ENCODE data around the gene ACOXL.
"Not testable (repeated sequence)": the region's sequence is repeated elsewhere in the genome, so short reads cannot be mapped to it uniquely, and the experiment has no call there.

ACOXL gene

DNA sequence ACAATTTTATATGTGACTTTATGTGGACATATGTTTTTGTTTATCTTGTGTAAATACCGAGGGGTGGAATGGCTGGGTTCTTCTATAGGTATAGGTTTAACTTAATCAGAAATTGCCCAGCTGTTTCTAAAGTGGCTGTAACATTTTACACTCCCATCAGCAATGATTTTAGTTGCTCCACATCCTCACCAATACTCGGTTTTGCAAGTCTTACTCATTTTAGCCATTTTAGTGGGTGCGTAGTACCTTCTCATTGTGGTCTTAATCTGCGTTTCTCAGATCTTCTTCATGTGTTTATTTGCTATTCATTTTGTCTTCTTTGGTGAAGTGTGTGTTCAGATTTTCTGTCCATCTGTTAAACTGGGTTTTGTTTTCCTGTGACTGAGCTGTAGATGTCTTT lies 292.9 kb downstream of the ACOXL start:
- FAIRE-seq = no peak

DNA sequence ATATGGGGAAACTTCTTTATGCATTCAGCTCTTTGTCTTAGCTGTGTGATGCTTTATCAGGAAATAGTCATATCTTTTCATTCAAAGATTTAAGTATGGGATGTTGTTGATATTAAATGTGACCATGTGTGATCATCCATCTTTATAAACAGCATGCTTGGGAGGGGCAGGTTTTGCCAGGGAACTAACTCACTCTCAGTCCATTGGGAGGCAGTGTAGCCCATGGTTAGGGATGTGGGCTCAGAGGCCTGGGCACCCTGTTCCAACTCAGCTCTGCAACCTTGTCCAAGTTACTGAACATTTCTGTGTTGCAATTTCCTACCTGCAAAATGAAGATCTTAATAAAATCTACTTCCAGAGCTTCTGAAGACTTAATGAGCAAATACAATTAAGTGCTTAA lies 296.3 kb downstream of the ACOXL start:
- FAIRE-seq = no peak

DNA sequence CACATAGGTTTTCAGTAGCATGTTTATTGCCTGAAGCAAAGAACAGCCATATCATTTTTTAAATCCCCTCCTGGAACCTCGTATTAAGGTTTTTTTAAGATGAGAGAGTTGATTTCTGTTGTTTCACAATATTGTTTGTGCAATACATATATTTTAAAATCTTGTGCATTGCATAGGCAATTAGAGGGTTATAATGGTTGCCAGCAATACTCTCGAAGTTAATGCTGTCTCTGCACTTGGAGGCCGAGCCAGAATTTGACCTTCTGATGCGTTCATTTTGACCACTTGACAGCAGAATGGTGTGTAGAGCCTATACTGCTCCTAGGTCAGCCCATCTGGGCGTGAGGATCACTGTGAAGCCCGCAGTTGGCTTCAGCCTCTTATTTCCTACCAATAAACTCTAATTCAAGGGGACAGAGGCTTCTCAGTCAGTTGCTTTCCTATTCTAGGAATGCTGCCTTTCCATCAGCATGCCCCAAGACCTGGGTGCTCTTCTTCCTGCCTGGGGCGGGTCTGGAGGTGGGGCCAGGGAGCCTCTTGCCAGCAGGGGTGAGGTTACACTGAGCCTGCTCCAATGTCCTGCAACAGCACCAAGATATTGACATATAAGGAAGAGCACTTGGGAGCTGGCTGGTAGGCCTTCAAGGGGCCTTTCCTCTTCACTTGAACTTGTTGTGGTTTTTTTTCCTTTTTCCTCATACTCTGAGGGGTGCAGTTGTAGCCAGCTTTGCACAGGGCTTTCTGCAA lies 297.0 kb downstream of the ACOXL start:
- FAIRE-seq = no peak

DNA sequence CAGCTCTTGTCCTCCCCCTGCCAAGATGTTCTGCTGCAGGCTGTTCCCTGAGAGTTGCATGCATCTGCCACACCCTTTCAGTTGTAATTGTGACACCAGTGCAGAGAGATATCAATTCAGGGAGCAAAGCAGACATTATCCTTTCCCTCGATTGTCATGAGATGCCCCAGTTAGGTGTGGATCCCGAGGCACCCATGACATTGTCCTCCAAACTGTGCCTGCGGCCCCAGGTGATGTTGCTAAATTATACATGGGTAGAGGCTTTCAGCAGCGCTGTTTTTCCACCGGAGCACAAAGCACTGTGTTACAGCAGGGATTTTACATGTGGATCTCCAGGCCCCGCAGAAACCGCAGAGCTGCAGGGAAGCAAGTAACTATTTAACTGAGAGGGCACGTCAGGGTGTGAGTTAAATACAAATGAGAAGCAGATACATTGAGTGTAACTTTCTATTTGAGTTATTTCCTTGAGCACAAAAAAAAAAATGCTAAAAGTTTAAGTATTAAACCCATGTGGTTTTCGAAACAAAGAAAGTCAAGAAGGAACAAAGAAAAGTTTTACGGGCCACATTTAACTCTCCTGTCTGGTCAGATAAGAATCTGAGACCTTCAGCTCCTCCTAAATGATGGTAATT lies 298.0 kb downstream of the ACOXL start:
- no peak for FAIRE-seq

DNA sequence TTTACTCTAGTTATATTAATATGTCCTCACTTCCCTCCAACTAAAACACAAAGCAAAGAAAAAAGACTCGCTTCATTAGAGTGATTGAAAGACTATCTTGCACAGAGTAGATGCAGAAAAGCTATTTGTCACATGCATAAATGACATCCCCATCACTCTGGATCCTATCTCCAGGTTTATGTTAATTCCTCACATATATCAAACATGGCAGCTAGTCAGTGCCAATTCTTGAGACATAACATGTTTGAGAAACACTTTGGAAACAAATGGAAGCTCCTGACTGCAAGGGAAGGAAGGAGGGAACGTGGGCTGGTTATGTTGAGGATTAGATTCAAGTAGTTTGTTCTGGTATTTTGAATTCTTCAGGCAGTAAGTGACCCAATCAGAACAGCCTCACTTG lies 298.6 kb downstream of the ACOXL start:
- FAIRE-seq = no peak

DNA sequence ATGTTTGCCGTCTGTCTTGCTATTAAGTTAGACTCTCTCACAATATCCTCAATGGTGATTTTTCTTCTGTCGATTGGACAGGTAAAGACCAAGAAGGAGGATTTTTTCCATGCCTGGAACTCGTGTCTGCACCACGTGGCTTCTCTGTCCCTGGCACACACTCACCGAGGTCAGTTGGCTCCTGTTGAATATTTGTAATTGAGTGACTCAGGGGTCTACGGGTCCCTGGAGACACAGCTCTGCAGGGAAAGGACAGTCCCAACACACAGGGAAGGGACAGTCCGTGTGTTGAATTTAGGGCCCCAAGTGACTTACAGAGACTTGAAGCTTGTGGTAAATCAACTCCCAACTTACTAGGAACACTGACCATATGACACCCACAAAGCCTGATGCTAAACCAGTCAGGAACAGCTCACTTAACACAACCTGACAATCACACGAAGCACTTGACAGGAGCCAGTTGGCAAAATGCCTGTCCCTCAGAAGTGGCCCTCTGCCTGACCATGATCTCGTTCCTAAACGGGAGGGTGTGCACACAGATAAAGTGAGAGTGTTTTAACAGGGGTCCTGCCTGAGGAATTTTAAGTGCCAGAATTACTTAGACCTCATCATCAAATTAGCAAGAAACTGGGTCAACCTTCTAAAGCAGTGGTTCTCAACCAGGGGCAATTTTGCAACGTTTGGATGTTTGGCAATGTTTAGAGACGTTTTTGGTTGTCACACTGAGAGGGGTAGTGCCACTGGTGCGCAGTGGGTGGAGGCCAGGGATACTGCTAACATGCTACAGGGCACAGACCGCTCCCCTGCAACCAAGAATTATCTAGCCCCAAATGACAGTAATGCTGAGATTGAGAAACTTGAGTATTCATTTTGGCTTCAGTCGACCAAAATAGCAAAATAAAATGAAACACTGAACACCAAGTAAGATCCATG lies 299.4 kb downstream of the ACOXL start:
- FAIRE-seq = no peak

DNA sequence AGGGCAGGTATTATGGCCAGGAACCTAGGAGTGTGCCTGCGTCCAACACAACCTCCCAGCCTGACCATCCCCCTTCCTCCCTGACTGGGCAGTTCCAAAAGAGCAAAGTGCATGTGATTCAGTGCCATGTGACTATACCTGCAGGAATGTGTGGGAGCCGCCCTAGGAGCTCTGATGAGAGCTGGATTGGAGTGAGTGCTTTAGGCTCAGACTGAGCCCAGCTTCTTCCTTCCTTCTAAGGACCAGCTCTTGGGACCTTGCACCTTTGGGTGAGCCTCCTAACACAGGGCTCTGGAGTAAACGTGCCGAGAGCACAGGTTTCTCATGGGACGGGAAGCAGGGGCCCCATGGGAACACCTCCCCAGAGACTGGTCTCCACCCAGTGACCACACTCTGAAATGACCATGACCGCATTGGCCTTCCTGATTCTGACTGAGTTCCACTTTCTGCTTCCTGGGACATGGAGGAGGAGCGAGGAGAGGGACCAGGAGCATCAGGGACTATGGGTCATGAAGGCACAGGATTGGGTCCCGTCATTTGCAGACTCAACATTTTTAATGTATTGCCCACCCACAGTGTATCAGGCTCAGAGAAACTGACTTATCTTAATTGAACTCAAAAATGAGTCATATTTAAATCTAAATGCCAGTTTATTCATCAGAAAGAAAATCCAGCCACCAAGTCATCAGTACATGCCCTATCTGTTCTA lies 300.5 kb downstream of the ACOXL start:
- FAIRE-seq = no peak

DNA sequence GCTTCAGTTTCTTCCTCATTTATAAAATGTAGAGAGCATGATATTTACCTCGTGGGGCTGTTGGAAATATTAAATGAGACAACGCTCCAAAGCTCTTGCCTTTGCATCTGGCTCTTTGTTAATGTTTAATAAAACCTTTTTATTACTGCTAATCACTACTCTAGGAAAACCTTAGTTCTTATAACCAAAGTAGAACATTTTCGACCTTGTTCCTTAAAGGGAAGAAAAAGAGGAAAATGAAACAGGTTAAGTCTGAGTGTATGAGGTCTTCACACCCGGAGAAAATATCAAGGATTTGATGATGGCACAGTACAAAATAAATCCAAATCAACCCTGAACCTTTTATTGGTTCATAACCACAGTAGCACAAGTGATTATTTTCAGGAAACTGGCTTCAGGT lies 301.8 kb downstream of the ACOXL start:
- FAIRE-seq = no peak

DNA sequence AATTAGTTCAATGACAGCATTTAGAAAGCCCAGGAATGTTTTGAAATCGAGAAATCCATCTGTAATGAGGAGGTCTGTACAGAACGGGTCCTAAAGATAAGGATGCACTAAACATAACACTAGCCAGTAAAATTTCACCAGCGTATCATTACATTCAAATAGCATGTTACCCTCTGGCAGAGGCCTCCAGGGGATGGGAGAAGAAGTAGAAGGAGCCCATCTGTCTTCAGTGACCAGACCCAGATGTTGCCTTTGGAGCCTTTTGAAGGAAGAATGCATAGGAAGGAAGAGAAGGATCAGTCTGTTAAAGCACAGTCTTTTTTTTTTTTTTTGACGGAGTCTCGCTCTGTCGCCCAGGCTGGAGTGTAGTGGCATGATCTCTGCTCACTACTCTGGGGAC lies 302.2 kb downstream of the ACOXL start:
- FAIRE-seq = no peak

DNA sequence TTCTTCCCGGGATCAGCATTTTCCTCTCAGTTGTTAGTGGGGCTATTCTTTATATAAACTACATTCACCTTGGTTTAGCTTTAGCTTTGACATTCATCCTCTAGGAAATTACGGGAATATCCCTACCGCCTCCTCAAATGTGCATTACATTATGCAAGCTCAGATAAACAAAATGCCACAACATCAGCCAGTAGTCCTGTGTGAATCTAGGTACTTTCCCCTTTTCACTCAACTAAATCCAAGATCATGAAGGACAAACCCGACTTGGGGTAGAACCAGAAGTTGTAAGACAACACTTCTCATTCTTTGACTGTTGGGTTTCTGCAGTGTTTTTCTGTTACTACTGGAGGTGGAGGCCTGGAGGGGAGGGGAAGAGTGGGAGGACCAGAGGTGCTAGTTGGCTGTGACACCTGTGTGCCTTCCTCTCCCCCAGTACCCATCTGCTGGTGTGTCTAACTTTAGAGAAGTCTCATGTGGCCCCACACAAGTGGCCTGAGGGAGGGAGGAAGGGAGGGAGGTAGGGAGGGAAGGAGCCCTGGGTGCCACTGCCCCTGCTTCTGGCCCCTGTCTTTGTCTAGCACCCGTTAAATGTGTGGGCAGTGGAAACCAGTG lies 303.6 kb downstream of the ACOXL start:
- FAIRE-seq = no peak

DNA sequence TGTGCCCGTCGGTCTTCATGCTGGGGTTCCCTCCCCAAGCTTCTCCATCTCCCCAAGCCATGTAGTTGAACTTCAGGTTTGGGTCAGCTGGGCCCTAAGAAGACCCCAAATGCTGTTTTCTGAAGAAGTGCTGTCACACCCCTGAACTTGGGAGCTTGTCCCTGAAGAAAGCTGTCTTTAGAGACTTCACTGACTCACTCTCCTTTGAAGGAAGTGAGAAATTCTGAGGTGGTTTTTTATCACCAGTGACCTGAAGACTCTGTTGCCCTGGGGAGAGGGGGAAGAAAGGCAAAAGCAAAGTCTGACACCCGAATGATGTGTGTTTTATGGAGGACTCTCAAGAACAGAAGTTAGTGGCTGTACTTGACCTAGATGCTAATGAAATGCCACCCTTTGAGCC lies 304.8 kb downstream of the ACOXL start:
- no peak for FAIRE-seq

DNA sequence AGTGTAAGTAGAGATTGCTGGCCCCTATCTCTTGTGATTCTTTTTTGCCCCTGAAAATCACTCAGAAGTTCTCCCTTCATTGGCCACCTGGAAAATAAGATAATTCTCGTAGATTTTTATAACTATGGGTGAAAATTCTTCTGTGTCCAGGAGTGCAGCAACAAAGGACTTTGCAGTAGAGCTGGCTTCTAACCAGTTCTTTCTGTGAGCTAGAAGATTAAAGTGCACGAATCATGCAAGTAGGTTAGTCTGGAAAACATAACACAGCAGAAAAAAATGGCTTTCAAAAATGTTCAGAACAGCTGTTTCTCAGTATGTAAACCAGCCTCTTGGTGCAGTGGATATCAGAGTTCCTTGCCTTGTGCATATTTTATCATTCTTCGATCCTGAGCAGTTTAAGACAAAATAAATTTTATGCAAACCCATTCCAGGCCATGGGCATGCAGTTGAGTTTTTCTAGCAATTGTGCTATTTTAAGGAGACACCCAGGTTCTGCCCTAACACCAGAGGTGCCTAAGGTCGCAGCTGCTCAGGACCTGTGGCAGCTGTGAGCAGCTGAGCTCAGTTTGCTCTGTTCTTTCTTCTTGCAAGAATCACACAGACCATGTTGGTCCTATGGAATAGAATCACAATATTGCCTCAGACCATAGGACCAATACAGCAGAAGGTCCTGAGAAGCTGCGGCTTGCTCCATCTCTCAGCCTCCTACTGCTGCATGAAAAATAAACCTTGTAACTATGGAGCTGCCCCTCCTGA lies 307.4 kb downstream of the ACOXL start:
- FAIRE-seq = no peak

DNA sequence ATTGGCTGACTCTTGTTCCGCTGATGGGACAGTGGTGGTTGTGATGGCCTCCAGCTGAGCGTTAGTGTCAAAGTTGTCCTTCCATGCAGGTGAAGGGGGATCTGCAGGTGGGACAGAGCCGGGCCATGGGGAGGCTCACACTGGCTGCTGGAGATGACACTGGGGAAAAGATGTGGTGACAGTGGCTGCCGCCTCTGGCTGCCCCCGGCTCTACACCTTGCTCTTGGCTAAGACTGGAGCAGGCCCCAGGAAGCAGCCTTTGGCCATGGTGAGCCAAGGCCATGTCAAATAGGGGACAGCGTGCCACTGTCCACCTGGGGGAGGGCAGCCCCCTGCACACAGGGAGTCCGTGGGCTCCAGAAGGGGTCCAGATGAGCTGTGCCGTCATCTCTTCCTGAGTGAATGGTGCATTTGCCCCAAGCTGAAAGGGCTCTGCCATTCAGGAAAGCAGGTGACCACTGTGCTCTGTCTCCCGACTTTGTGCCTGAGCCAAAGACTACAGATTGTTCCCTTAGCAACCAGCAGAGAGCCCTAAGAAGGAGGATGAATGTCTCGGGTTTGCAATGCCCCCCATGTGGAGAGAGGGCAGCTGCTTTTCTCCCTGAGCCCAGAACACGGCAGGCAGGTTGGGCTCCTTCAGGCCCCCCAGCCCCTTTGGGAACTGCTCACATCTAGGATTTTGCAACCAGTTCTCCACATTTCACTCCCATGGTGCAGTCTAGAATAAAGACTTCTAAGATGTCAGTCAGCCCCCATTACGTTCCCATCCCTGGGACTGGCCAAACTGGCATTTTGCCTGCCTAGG lies 309.2 kb downstream of the ACOXL start:
- no peak for FAIRE-seq

DNA sequence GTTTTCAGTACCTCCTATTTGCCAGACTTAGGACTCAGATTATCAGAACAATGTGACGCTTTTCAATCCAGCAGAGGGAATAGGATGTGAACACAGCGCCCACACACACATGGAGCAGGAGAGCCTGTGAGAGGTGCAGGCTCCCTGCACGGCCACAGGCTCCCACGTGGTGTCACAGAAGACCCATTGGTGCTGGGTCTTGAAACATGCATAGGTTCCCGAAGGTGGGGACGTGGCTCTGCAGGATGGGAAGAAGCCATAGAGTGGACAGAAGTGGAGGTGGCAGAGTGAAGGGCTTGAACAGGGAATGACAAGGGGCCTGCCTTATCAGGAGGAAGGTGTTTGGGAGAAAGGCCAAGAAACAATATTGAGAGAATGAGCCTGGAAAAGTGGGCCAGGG lies 309.9 kb downstream of the ACOXL start:
- no peak for FAIRE-seq

DNA sequence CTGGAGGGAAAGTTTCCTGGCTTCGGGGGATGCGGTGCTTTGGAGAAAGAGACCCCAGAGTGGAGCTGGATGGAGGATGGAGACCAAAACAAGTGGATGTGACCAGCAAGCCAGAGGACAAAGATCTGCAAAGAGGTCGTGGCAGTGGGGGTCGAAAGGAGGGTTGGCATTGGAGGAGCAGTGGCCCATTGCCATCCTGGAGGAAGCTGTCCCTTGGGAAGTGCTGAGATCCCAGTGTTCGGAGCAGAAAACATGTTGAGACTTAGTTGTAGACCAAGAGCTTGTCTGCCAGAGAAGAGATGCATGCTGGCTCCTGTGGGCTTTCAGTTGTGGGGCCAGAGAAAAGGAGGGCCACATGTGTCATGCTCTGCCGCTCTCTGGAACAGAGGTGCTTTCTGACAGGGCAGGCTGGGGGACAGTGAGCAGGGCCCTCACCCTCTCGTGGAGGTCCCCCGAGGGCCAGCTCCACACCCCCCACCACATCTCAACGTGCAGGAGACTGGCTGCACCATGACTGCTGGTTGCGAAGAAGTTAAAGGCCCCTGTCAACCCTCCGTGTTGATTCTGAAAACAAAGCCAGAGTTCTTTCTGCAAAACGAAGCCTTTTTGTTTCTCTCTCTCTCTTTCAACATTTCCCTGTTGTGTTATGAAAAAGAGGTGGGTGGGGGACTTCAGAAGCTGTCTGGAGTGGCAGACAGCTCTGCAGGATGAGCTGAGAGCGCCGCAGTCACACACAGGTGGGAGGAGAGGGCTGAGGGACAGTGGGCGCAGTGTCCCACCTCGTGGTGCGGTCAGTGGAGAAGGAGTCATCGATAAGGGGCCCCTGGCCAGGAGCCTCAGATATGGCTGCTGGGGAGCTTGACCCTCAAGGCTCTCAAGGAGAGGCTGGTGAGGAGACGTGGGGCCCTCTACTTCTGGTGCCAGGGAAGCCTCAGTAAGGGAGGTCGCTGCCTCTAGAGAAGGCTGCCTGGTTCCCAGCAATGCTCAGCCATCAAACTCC lies 310.7 kb downstream of the ACOXL start:
- no peak for FAIRE-seq

DNA sequence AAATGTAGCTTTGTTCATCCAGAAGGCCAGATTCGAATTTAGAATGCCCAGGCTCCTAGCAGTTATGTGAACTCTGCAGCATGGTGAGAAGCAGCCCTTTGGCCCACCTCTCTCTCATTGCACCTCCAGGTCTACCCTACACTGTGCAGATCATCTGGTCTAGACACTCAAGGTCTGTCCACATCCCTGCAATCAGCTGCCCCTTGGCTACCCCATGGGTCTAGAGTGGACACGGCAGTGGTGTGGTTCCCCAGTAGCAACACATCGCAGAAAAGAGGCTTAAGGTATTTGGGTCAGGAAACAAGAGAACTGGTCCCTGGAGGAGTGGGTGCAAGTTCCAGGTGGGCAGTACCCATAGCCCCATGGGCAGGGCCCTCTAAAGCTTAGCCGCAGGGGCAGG lies 311.7 kb downstream of the ACOXL start:
- no peak for FAIRE-seq

DNA sequence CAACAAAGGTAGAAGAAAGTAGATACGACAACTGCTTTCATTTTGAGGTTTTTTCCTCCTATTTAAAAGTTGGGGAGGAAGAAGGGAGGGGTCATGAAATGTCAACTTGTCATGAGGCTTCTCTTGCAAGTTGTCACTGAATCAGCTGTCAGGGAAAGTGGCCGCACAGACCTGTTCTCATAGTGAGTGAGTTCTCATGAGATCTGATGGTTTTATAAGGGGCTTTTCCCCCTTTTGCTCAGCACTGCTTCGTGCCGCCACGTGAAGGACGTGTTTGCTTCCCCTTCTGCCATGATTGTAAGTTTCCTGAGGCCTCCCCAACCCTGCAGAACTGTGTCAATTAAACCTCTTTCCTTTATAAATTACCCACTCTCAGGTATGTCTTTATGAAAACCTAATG lies 312.9 kb downstream of the ACOXL start:
- not testable (repeated sequence) for FAIRE-seq

DNA sequence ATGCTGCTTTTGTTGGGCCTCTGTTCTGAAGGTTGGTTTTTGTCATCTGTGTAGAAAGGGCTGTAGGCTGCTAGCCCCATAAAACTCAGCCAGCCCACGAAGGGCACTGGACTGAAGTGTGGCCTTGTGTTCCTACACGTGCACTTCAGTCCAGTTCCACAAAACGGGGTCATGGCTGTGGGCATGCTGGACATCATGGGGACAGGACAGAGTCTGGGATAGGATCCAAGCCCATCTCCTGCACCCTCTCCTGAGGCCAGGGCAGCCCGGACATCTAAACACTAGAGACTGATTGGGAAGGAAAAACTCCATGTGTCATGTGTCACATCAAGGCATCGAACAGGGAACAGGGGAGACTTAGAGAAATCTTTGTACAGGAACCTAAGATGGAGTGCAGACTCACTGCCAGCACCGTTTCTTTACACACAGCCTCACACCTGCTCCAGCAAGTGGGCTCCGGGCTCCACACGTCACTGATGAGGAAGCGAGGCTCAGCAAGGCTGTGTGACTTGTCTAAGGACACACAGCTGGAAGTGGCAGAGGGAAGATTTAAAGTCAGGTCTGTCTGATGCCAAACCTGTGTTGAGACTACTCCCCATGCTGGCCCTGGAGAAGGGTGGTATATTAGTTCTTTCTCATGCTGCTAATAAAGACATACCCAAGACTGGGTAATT lies 313.5 kb downstream of the ACOXL start:
- no peak for FAIRE-seq

DNA sequence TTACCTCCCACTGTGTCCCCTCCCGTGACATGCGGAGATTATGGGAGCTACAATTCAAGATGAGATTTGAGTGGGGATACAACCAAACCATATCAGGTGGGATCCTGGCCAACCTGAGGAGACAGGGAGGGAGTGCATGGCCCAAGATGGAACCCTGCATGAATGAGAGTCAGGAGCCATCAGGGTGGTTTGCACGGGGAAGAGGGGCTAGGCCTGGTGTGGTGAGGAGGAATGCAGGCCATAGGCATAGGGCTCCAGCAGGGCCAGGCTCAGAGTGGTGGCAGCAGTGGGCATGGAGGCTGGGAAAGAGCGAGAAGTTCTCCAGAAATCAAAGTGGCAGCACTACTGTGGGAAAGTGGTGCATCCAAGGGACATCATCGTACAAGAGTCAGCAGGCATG lies 314.3 kb downstream of the ACOXL start:
- no peak for FAIRE-seq

Measured in TTC549 (cell line).